Caco-2 (cell line): ENCODE measurements around the gene ODF2L. TPM values are rescaled to one million over a fixed set of nuclear protein-coding genes. Genes with fewer than 3 reads are reported as not detected.

Experiments
- BruUV-seq: library from RNA; stranded (reverse); fragments of 400-500 nt; replicated peaks from 2 replicates; lab custom pipeline; 2021; lab: Mats Ljungman, UMichigan
- CTCF ChIA-PET: fragments of 300-600 bp; sonication (Branson Sonifier 250); formaldehyde crosslinking; loops from one replicate; lab custom pipeline; 2022; ENCODE audit warnings: antibody characterized with exemption; lab: Charles Lee
- POLR2A ChIA-PET: fragments of 300-600 bp; sonication (Branson Sonifier 250); formaldehyde crosslinking; loops from one replicate; lab custom pipeline; 2022; ENCODE audit warnings: antibody characterized with exemption; lab: Charles Lee
- DNase-seq, 2 experiments: peaks; one replicate each; pipeline versions ENCODE4 v3.0.0 to v3.0.0-alpha.2; 2020 to 2022
- H3K27me3 ChIP-seq: replicated peaks from 2 replicates; pipeline ENCODE4 v1.6.0; 2011; ENCODE audit warnings: low read length; ENCODE audit not compliant: control insufficient read depth, insufficient read depth
- H3K36me3 ChIP-seq: 2 replicates; pipeline ENCODE4 v1.5.1; 2011; ENCODE audit warnings: low read length; ENCODE audit not compliant: control insufficient read depth, insufficient read depth
- H3K4me1 ChIP-seq: fragments of 250-450 bp; sonication (Bioruptor Pico); 2 replicates; pipeline ENCODE4 v1.5.1; 2020; ENCODE audit warnings: mild to moderate bottlenecking
- H3K4me3 ChIP-seq: 2 replicates; pipeline ENCODE4 v1.5.1; 2011; ENCODE audit warnings: low read depth, mild to moderate bottlenecking, control low read depth, low read length
- H3K9me3 ChIP-seq: fragments of 250-450 bp; sonication (Bioruptor Pico); 2 replicates; pipeline ENCODE4 v1.5.1; 2020; ENCODE audit warnings: mild to moderate bottlenecking, moderate library complexity
- H3K27ac Mint-ChIP-seq: one replicate; pipeline ENCODE4 v1.8.0; 2022; ENCODE audit warnings: mixed read lengths; ENCODE audit not compliant: unreplicated experiment
- H3K27me3 Mint-ChIP-seq: one replicate; pipeline ENCODE4 v1.8.0; 2022; ENCODE audit warnings: mixed read lengths; ENCODE audit not compliant: insufficient read depth, unreplicated experiment
- H3K36me3 Mint-ChIP-seq: one replicate; pipeline ENCODE4 v1.8.0; 2022; ENCODE audit warnings: mild to moderate bottlenecking, mixed read lengths; ENCODE audit not compliant: insufficient read depth, unreplicated experiment
- H3K4me1 Mint-ChIP-seq: one replicate; pipeline ENCODE4 v1.8.0; 2022; ENCODE audit warnings: low read depth, mixed read lengths; ENCODE audit not compliant: unreplicated experiment
- H3K4me3 Mint-ChIP-seq: one replicate; pipeline ENCODE4 v1.8.0; 2022; ENCODE audit warnings: mild to moderate bottlenecking, moderate library complexity, mixed read lengths; ENCODE audit not compliant: unreplicated experiment
- H3K9me3 Mint-ChIP-seq: one replicate; pipeline ENCODE4 v1.8.0; 2022; ENCODE audit warnings: mixed read lengths; ENCODE audit not compliant: unreplicated experiment
- intact Hi-C: fragments of 100-400 bp; cut with micrococcal nuclease; formaldehyde crosslinking; loops from one replicate; pipeline ENCODE4 v1.10.0; 2022; ENCODE audit not compliant: unreplicated experiment
- microRNA-seq: library from miRNA; unstranded; fragments of <30 nt; microRNA quantifications from one replicate; pipeline ENCODE4 v1.2.0, GENCODE V29; 2022
- total RNA-seq: library from RNA; stranded (reverse); gene quantifications from 2 replicates; pipeline ENCODE4 v1.2.3, GENCODE V29; 2022
- TF ChIP-seq, protein P1 (sequence below), 2 experiments: fragments of 200-600 bp in 1 of 2; IDR thresholded peaks; 1 replicate in 1 of 2; 2 replicates in 1 of 2; pipeline versions ENCODE4 v1.5.1 to v1.8.0; 2011 to 2022; ENCODE audit warnings: antibody characterized with exemption in 1 of 2, control low read depth in 1 of 2, inconsistent platforms in 1 of 2, low read depth in 1 of 2, low read length in 1 of 2, mild to moderate bottlenecking in 1 of 2, moderate library complexity in 1 of 2; ENCODE audit not compliant: insufficient read depth in 1 of 2, severe bottlenecking in 1 of 2, unreplicated experiment in 1 of 2

The ODF2L gene
- total RNA-seq, 1 experiment from 2014 or later = 9.7 TPM

DNA sequence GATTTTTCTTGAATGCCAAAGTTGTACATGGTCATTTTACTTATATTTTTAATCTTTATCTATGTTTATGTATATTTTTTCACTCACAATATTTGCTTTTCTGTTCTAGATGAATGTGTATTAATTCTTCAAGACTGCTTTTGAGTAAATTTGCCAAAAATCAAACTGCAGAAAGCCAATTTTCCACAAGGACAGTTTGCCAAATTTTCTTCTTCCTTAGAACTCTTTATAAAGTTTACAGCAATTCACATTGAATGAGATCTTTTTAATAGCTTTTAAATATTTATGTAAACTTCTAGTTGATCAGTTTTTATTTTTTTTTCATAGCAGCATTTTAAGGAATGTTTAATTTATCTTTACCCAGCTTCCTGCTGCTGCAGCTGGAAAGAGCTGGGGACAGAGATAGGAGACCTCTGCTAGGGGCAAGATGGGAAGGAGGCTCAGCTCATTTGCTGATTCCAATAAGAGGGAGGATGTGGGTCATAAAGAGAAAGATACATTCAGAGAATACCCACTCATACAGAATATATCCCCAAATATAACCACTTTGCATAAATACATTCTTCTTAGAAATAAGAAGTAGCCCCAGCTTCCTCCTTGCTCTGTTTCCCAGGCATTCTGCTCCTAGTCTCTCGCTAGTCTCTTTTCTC is 93.0 kb downstream of the ODF2L start:
- no TSS peak for BruUV-seq
- no peak for DNase-seq
- H3K36me3 ChIP-seq = no peaks in the 10 kb centered on the region
- no peaks in the 10 kb centered on the region for H3K9me3 Mint-ChIP-seq
- H3K4me1 ChIP-seq = no peaks in the 10 kb centered on the region
- no peak overlapping the region for H3K27ac Mint-ChIP-seq
- POLR2A ChIA-PET = no interaction called here
- H3K4me3 Mint-ChIP-seq = no peak overlapping the region
- H3K4me3 ChIP-seq = no peak overlapping the region
- no peaks in the 10 kb centered on the region for H3K36me3 Mint-ChIP-seq
- no peaks in the 10 kb centered on the region for H3K4me1 Mint-ChIP-seq
- no peaks in the 10 kb centered on the region for H3K27me3 ChIP-seq
- CTCF ChIA-PET = no interaction called here
- TF ChIP-seq, protein P1, sequence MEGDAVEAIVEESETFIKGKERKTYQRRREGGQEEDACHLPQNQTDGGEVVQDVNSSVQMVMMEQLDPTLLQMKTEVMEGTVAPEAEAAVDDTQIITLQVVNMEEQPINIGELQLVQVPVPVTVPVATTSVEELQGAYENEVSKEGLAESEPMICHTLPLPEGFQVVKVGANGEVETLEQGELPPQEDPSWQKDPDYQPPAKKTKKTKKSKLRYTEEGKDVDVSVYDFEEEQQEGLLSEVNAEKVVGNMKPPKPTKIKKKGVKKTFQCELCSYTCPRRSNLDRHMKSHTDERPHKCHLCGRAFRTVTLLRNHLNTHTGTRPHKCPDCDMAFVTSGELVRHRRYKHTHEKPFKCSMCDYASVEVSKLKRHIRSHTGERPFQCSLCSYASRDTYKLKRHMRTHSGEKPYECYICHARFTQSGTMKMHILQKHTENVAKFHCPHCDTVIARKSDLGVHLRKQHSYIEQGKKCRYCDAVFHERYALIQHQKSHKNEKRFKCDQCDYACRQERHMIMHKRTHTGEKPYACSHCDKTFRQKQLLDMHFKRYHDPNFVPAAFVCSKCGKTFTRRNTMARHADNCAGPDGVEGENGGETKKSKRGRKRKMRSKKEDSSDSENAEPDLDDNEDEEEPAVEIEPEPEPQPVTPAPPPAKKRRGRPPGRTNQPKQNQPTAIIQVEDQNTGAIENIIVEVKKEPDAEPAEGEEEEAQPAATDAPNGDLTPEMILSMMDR (IDR thresholded peaks at IDR 0.05; ENCODE audit: insufficient read depth in 1 of 2, low read depth in 1 of 2, low read length in 1 of 2, severe bottlenecking in 1 of 2, unreplicated experiment in 1 of 2) = no peak
- intact Hi-C loops = no loop called here
- no peaks in the 10 kb centered on the region for H3K9me3 ChIP-seq
- peaks cover 13% of the 10 kb centered on the region for H3K27me3 Mint-ChIP-seq

Small RNA genes within 50 kb of the gene (microRNA-seq; reads per million reads assigned to microRNA genes)
- not detected for gene MIR7856

Other genes with a start within 250 kb of the ODF2L start
- gene COL24A1, start 239.6 kb downstream of the ODF2L start, total RNA-seq = 0.07 TPM in 1 of 2 replicates, not detected in the other
- 0.07 TPM in 1 of 2 replicates, not detected in the other for gene CLCA2, start 27.8 kb upstream of the ODF2L start, total RNA-seq
- not detected in 2 replicates for gene CLCA1, start 72.6 kb upstream of the ODF2L start, total RNA-seq
- gene CLCA4, start 150.8 kb upstream of the ODF2L start, total RNA-seq = not detected in 2 replicates